Measurements from ENCODE around the gene ZNF90.
"Not testable (repeated sequence)": the region's sequence is repeated elsewhere in the genome, so short reads cannot be mapped to it uniquely, and the experiment has no call there.

The ZNF90 gene

DNA sequence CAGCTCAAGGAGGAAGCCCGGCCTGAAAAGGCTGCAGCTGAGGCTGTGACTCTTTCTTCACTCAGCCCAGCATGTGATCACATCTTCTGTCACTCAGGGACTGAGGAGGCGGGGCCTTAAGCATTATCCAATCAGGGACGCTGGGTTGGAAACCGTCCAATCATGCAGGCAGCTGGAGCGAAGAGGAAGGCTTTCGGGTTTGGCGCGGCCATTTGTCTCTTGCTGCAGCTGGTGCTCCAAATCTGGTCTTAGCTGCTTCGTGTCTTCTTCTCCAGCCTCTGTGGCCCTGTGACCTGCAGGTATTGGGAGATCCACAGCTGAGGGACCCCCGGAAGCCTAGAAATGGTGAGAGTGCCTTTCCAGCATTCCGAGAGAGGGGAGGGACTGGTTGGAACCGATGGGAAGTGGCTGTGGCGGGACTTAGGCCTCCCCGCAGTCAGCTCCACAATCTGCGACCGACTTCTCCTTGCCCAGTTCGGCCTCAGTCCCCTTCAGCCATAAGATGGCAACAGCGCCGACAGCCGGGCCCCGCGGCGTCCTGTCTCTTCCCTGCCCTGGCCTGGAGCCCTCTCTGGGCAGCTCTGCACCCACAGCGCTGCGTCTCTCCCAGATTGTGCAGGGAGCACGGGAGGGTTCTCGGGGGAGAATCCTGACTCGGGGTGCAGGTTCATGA lies at the start of gene ZNF90:
ZNF90 (plus strand) TSS at position 210 of the 673 bp plus-strand sequence; CDS start at position 343, 133 bp downstream.
- intact Hi-C loops (cut with DNase I) = no loop called here

DNA sequence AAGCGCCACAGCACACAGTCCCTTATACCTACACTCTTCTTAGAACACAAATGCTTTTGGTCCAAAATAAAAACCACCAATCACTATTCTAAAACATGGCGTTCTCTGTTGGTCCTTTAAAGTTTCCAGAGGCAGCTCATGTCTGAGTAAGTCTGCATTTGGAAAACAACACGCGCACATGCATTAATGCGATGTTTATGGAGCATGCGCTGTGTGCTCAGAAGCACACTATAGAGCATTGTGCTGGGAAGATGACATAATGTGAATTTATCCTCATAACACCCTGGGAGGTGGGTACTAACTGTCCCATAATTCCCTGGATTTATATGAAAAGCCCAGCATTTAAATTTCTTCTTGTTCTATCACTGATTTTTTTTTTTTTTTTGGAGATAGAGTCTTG lies 49.2 kb upstream of the ZNF90 start:
- intact Hi-C loops (cut with DNase I) = no loop called here
- peak in 8 of 42 donors; percentile 10 to 75 (median 24) for DNase-seq

More for the DNA sequence above, at the start of gene ZNF90:
- DNase-seq = peak; percentile 88 to 98 (median 96)

DNA sequence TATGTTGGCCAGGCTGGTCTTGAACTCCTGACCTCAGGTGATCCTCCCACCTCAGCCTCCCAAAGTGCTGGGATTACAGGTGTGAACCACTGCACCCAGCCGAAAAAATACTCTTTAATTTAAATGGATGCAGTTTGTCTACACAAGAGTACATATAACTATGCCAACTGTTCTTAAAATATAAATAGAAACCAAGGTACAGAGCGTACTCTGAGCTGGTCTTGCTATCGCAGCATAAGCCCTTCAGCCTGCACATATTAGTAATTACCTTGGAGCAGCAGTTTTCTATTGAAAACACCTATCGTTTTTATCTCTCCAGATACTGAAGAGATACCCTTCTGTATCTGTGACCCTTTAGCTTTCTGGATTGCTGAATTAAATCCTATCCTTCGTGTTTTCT lies 41.9 kb upstream of the ZNF90 start:
- DNase-seq = no peak
- intact Hi-C loops (cut with DNase I) = no loop called here

DNA sequence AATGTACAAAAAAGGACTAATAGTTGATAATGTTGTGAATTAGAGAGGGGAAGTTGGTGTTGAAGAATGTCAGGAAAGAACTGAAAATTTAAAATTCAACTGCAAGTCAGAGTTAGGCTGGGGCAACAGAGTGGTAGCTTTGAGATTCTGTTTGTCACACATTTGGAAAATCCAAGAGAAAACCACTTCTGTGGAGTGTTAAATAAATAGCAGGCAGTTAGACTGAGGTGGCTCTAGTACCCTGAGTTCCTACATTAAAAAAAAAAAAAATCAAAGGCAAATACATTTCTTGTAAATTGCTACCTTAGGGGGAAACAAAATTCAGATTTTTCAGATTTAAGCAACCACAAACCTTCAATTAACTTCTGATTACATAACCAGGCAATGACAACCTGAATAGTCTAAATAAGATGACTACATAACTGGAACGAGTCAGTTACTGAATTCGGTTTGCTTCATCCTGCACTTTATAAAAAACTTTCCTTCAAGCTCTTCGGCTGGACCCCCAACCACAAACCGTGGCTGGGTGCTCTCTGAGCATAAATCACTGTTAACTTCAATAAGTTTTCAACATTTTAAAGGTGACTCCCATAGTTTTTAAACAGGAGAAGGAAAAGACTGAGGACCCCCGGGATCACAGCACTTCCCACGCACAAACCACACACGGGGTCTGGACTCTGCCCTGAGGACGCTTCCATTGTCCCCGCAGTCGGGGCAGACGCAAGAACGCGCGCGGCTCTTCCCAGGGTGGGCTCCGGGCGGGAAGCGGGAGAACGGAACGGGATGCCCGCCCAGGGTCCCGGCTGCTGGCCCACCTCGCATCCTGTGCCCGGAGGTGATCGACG lies 39.2 kb upstream of the ZNF90 start:
- intact Hi-C loops (cut with DNase I) = no loop called here
- no peak for DNase-seq

DNA sequence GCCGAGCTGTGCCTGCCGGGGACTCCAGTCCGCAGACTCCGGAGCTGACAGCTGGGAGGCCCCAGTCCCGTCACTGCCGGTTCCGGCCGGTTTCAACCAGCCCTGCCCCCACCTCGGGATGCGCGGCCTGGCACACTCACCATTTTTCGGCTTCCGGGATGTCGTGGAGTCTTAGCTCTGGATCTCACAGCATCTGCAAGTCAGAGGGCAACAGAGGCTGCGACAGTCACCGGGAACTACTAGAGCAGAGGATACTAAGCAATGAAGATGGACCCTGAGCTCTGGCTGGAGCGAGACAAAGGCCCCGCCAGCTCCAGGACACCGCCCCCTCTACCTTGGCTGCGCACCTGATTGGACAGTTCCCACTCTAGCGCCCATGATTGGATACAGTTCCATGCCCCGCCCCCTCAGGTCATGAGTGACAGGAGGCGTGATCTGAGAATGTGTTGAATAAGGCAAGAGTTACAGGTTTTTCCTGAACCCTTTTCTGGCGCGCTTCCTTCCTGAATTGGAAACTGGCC lies 38.5 kb upstream of the ZNF90 start, which contains the start of gene ZNF682:
ZNF682 (minus strand) TSS at position 303 of the 521 bp plus-strand sequence; CDS start at position 143, 160 bp downstream.
- intact Hi-C loops (cut with DNase I) = no loop called here
- DNase-seq = peak; percentile 92 to 99 (median 96)

DNA sequence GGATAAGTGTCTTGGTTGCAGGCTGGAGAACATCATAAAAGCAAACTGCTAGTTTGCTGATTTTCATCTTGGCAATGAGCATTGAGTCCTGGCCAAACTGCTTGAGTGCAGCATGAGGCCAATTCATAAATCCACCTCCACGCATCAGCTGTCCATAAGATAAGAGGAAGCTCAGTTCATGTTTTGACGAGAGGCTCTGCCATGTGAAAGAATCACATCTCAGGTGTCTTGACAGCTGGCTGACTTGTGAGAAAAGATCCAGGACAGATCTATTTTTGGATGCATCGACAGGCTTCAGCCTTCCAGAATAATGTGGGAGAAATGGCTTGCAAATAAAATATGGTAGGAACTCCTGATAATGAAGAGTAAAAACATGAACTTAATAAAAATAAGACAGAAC lies 33.1 kb upstream of the ZNF90 start:
- intact Hi-C loops (cut with DNase I) = no loop called here
- DNase-seq = no peak

DNA sequence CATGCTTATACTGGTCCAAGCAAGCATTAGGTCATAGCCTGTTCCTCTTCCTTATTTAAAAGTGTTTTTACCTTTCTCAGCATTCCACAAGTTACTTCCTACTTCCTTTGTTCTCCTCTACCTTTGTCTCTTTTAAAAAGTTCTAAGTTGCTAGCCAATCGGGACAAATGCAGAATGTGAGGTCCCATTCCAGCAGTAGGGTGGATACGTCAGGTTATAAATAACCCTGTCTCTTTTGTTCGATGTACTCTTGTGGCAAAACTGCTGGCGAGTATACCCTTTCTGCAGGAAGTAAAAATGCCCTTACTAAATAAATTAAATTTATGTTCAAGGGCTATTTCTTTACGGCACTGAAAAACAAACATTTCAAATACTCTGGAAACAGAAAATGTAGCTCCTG lies 32.1 kb upstream of the ZNF90 start:
- intact Hi-C loops (cut with DNase I); DNase-seq: not testable (repeated sequence)

DNA sequence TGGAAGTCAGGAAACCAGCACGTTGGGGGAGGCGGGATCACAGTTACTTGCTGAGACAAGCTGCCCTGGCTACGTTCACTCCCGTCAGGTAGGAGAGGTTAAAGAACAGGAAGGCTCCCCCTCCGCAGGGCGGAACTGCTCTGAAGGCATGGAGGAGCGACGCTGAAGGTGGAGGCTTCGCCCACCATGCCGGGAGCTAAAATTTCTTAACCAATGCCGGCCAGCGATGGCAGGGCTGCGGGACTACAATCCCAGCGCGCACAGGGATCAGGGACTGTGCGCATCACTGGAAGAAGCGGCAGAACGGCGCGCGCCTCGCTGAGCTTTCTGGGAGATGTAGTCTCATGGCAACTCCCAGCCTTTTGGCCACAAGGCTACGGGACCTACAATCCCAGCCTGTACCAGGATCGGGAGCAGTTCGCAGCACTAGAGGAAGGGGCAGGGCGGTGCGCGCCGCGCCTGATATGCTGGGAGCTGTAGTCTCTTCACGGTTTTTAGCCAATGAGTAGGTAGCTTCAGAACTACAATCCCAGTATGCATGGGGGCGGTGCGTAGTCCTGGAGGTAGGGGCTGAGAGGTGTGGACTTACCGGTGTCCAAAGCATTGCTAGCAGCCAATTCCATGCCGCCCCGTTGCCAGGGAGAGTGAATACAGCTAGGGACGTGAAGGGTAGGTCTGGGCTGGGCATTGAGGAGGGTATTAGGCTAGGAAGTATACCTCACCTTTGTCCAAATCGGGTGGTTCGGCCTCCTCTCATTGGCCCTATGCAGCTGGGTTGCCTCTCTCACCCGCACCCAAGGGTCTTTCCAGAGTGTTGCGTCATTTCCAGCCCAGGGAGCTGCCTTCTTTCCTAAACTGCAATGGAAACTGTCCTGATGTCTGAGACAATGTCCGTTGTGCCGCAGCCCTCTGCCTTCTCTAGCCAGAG lies 25.7 kb upstream of the ZNF90 start:
- intact Hi-C loops (cut with DNase I) = loop anchor here (10.0 kb wide), 1 partner anchor 233 kb away; no protein-coding TSS in a partner anchor
- DNase-seq = peak; percentile 90 to 100 (median 99)

DNA sequence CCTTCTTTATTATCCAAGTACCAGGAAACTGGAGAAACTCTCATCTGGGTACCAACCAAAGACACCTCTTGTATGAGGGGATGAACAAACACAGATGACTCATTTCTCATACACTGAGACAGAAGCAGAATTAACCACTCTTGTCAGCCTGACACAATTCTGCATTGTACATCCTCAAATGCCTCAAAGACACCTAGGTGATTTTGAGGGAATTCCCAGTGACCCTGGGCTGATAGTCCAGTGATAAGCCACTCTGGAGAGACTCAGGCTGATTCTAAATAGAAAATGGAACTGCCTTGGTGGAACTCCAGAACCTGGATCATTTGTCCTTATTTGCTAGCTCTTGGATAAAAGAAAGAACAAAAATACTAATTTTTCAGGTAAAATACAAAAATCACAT lies 19.1 kb upstream of the ZNF90 start:
- not testable (repeated sequence) for DNase-seq
- intact Hi-C loops (cut with DNase I) = loop anchor here (10.0 kb wide), 1 partner anchor 226 kb away; no protein-coding TSS in a partner anchor

DNA sequence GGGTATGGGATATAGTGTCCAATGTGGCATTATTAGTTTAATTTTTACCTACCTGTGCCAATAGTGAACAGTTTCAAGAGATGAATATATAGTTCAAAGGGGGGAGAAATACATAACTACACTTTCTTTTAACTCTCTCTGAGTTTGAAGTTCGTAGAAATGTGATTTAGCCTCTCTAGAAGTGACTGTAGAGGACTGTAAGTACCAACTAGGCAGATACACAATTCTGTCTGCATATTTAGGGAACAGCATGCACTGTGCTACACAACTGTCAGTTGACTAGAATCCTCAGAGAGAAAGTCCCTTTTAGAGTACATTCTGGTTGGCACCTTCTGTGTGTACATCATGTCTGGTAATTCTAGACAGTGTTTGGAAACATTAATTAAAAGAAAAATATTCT lies 17.5 kb upstream of the ZNF90 start:
- intact Hi-C loops (cut with DNase I) = no loop called here

DNA sequence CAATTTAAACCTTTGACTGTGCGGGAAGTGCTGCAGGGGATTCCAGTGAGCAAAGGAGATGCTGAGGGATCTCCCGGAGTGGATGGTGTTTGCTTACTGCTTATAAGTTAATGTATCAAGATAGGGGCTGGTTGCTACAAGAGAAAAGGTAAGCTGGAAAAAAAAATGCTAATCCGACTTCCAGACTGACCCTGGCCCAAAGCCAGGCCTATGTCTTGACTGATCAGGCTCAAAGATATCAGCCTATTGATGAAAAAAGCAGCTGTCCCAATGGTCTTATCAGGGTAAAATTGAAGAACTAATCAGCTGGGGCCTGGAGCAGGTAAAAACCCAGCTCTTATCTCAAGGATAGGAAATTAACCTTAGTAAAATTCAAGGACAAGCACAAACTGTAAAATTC lies 10.9 kb upstream of the ZNF90 start:
- no peak for DNase-seq
- intact Hi-C loops (cut with DNase I) = no loop called here

More for the DNA sequence above, 17.5 kb upstream of the ZNF90 start:
- no peak for DNase-seq

DNA sequence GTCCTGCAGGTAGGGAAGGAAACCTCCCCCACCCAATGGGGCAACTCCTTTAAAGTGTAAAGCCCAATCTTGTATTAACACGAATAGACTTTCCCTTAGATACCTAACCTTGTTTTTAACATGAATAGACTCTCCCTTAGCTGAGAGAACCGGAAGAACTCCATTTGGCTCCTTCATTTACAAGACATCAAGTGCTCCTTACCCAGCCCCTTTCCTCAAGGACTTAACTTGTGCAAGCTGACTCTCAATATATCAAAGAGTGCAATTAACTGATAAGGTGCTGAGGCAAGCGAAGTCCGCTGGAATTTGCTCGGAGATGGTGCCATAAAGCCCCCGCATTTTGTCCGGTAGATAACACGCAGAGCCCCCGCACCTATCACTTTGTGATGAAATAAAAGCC lies 9.9 kb upstream of the ZNF90 start:
- DNase-seq = no peak
- intact Hi-C loops (cut with DNase I) = no loop called here

DNA sequence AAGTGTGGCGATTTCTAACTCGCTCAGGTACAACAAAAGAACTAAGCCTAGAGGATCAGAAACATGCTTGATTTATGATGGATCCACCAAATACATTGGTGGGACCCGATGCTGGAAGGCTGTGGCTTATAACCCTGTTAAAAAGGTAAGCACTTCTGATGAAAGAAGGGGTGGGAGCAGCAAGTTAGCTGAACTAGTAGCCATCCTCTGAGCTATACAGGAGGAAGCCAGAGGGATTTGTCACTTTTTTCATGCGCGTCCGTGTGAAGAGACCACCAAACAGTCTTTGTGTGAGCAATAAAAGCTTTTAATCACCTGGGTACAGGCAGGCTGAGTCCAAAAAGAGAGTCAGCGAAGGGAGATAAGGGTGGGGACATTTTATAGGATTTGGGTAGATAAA lies 9.2 kb upstream of the ZNF90 start:
- intact Hi-C loops (cut with DNase I); DNase-seq: not testable (repeated sequence)

DNA sequence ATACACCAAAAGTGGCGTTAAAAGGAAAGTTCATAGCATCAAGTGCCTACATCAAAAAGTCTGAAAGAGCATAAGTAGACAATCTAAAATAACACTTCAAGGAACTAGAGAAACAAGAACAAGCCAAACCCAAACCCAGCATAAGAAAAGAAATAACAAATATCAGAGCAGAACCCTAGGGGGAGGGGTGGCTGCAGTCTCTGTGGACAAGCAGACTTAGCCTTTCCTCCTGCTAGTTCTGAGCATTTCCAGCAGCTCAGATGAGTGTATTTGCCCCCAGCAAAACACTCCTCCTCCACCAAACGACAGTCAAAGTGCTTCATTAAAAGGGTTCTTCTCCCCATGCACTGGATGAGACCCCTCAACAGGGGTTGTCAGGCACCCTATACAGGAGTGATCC lies 7.1 kb upstream of the ZNF90 start:
- intact Hi-C loops (cut with DNase I) = no loop called here
- no peak for DNase-seq

DNA sequence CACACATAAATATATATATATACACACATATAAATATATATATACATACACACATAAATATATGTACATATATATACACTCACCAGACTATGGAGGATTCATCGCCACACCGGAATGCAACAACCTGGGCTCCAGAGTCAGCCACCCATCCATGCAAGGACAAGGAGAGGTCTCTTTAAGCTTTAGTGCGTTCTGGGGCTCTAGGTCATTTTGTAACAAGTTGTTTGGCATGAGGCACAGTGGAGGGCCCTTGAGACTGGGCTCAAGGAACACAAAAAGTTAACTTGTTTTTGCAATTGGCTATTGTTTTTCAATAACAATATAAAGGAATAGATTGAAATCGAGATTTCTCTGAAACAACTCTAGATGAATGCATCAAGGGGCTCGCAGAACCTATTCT lies 4.9 kb upstream of the ZNF90 start:
- intact Hi-C loops (cut with DNase I) = no loop called here
- DNase-seq = no peak

DNA sequence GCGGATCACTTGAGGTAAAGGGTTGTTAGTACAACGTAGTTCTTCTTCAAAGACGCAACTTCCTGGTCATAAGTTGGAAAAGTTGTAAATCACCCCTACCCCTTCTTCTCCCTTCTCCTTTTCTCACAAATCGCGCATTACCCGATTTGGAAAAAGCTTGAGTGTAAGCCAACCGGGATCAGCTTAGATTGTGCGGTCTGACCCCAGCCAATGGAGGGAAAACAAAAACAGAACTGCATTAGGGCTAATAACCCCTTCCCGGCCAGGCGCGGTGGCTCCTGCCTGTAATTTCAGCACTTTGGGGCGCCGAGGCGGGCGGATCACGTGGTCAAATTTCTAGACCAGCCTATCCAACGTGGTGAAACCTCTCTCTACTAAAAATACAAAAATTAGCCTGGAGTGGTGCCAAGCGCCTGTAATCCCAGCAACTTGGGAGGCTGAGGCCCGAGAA lies 806 bp downstream of the ZNF90 start:
- DNase-seq = peak in 27 of 42 donors; percentile 2 to 55 (median 18)
- intact Hi-C loops (cut with DNase I) = no loop called here

DNA sequence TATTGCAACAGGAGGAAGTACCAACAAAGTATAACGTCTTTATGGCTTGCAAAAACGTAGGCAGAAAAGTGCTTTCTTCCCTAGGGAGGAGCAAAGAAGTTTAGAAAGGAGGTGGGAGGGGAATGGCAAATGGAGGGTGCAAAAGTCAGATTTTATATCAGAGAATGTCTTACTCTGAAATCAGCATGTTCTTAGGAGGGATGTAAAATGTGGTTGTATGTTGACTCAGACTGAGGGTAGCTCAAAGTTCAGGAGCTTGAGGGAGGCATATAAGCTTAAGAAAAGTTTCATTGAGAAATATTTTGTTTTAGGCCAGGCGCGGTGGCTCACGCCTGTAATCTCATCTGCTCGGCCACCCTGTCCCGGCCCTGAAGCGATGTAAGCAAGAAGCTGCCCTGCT lies 1.7 kb downstream of the ZNF90 start:
- intact Hi-C loops (cut with DNase I) = no loop called here
- DNase-seq = no peak

DNA sequence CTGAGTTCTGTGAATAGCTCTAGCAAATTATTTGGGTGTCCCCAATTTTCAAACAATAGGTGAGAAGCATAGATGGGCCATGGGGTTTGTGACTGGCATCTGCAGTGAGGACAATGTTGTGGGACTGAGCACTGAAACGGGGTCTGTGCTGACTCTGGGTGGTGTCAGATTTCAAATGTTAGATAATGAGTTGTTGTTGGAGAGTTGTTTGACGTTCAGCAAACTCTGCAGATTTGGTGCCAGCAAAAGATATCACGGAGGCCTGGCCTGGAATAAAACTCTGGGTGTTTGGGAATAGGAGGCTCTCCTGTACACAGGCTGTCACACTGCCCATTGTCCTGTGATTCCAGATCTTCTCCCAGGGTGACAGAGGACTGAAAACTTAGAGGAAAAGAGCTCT lies 2.9 kb downstream of the ZNF90 start:
- intact Hi-C loops (cut with DNase I) = no loop called here
- DNase-seq = no peak
